ENCODE results near the gene PF4V1. TPM values are rescaled to one million over a fixed set of nuclear protein-coding genes. Genes with fewer than 3 reads are reported as not detected.

Gene PF4V1
- total and polyA plus RNA-seq, 7 donors: not detected

- Histone ChIP-seq H3K4me3 (no peak overlapping the region), H3K36me3 (no peaks in the 10 kb centered on the region), H3K4me1 (peaks cover 0 to 2% (median 0%) of the 10 kb centered on the region in 4 donors), H3K9me3 (no peaks in the 10 kb centered on the region), H3K27me3 (no peaks in the 10 kb centered on the region), H3K27ac (no peak overlapping the region)
- WGBS, 2 donors: 75 to 87% methylated on average over 1 of the region's 1 CpG
- DNase-seq: no peak
- TF ChIP-seq POLR2A (IDR thresholded peaks at IDR 0.05): no peak
- intact Hi-C loops (cut with DNase I): no loop called here
Measured at GRCh38 chr4:73848183-73848777, 4.8 kb upstream of the PF4V1 start.

- no peak overlapping the region for H3K4me3 ChIP-seq
- no peak for TF ChIP-seq CTCF (IDR thresholded peaks at IDR 0.05)
- no peak overlapping the region for H3K27ac ChIP-seq
- H3K27me3 ChIP-seq: no peaks in the 10 kb centered on the region
- peaks cover 0 to 8% (median 0%) of the 10 kb centered on the region in 4 donors for H3K4me1 ChIP-seq
- no peak for DNase-seq
- no peaks in the 10 kb centered on the region for H3K36me3 ChIP-seq
- WGBS, 2 donors: 70 to 84% methylated on average over 4 of the region's 4 CpGs
- H3K9me3 ChIP-seq: no peaks in the 10 kb centered on the region
- intact Hi-C loops (cut with DNase I): no loop called here
Measured at GRCh38 chr4:73850261-73850970, 2.7 kb upstream of the PF4V1 start.

GRCh38 chr4:73851293-73851692 lies 1.8 kb upstream of the PF4V1 start:
- intact Hi-C loops (cut with DNase I): no loop called here
- Histone ChIP-seq H3K27me3 (no peaks in the 10 kb centered on the region), H3K27ac (no peak overlapping the region), H3K4me3 (no peak overlapping the region), H3K9me3 (no peaks in the 10 kb centered on the region), H3K4me1 (peaks cover 0 to 8% (median 0%) of the 10 kb centered on the region in 4 donors), H3K36me3 (no peaks in the 10 kb centered on the region)
- TF ChIP-seq EP300 (IDR thresholded peaks at IDR 0.05) (no peak), POLR2AphosphoS5 (IDR thresholded peaks at IDR 0.05) (no peak), POLR2A (IDR thresholded peaks at IDR 0.05) (no peak), CTCF (IDR thresholded peaks at IDR 0.05) (no peak)
- WGBS, 2 donors: 67 to 68% methylated on average over 1 of the region's 1 CpG
- no peak for DNase-seq

- TF ChIP-seq POLR2AphosphoS5 (IDR thresholded peaks at IDR 0.05) (no peak), EP300 (IDR thresholded peaks at IDR 0.05) (no peak), POLR2A (IDR thresholded peaks at IDR 0.05) (no peak), CTCF (IDR thresholded peaks at IDR 0.05) (no peak)
- intact Hi-C loops (cut with DNase I): no loop called here
- no peaks in the 10 kb centered on the region for H3K9me3 ChIP-seq
- no peaks in the 10 kb centered on the region for H3K36me3 ChIP-seq
- H3K4me1 ChIP-seq: peaks cover 0 to 8% (median 0%) of the 10 kb centered on the region in 4 donors
- H3K4me3 ChIP-seq: no peak overlapping the region
- no peak overlapping the region for H3K27ac ChIP-seq
- no peaks in the 10 kb centered on the region for H3K27me3 ChIP-seq
- no peak for DNase-seq
Measured at GRCh38 chr4:73852771-73853170, 325 bp upstream of the PF4V1 start.

GRCh38 chr4:73853718-73854473 lies 800 bp downstream of the PF4V1 start:
- no peaks in the 10 kb centered on the region for H3K27me3 ChIP-seq
- intact Hi-C loops (cut with DNase I): no loop called here
- peak overlapping the region in 3 of 4 donors; percentile 25 to 32 (median 32) for H3K4me3 ChIP-seq
- no peaks in the 10 kb centered on the region for H3K36me3 ChIP-seq
- WGBS, 2 donors: 57 to 60% methylated on average over 8 of the region's 8 CpGs
- H3K27ac ChIP-seq: no peak overlapping the region
- no peak for DNase-seq
- no peak for TF ChIP-seq POLR2A (IDR thresholded peaks at IDR 0.05)
- no peak for TF ChIP-seq EP300 (IDR thresholded peaks at IDR 0.05)
- TF ChIP-seq POLR2AphosphoS5 (IDR thresholded peaks at IDR 0.05): no peak
- TF ChIP-seq CTCF (IDR thresholded peaks at IDR 0.05): no peak
- peaks cover 0 to 8% (median 0%) of the 10 kb centered on the region in 4 donors for H3K4me1 ChIP-seq
- no peaks in the 10 kb centered on the region for H3K9me3 ChIP-seq
